ENCODE data around the gene TPRKB.

GRCh38 chr2:73779467-73780236 is 42.5 kb upstream of the TPRKB start, which contains the start of gene DUSP11:
- no peak for TF ChIP-seq EZH2phosphoT487 (IDR thresholded peaks at IDR 0.05)
- TF ChIP-seq EZH2 (IDR thresholded peaks at IDR 0.05), result no peak
- TF ChIP-seq CTCF (IDR thresholded peaks at IDR 0.05), result peak; percentile 87
